Measurements from ENCODE around the gene GMPS. TPM values are rescaled to one million over a fixed set of nuclear protein-coding genes. Genes with fewer than 3 reads are reported as not detected.

GMPS gene
- polyA plus RNA-seq, 1 of the 3 experiments (the other 2 are of a cell fraction): 13.4 TPM

GRCh38 chr3:155981669-155982068 lies 111.2 kb downstream of the GMPS start:
- H3K27ac ChIP-seq (ENCODE audit: low read depth in 2 of 2, low read length in 1 of 2): no peak overlapping the region
- CTCF ChIA-PET: no interaction called here
- H3K36me3 ChIP-seq (replicated peaks in 1 of 2; ENCODE audit: control insufficient read depth in 1 of 2, insufficient read depth in 2 of 2, low read length in 1 of 2): no peaks in the 10 kb centered on the region
- no peaks in the 10 kb centered on the region for H3K4me1 ChIP-seq (ENCODE audit: control insufficient read depth in 1 of 2, insufficient read depth in 2 of 2, low read depth in 1 of 2, low read length in 1 of 2)
- H4K20me1 ChIP-seq (ENCODE audit: insufficient read depth): no peaks in the 10 kb centered on the region
- no peaks in the 10 kb centered on the region for H3F3A ChIP-seq (replicated peaks; ENCODE audit: insufficient read depth)
- H3K79me2 ChIP-seq (ENCODE audit: insufficient read depth): no peaks in the 10 kb centered on the region
- TF ChIP-seq ZBTB33 (IDR thresholded peaks at IDR 0.05; ENCODE audit: borderline replicate concordance, low read depth) (no peak), RXRA (IDR thresholded peaks at IDR 0.05; ENCODE audit: borderline replicate concordance, low read depth) (no peak), FOXM1 (IDR thresholded peaks at IDR 0.05; ENCODE audit: low read depth) (no peak), RFX5 (IDR thresholded peaks at IDR 0.05; ENCODE audit: low read length) (no peak), TCF12 (IDR thresholded peaks at IDR 0.05) (no peak), RCOR1 (IDR thresholded peaks at IDR 0.05; ENCODE audit: low read length) (no peak), TAF1 (IDR thresholded peaks at IDR 0.05; ENCODE audit: borderline replicate concordance, low read depth, low read length) (no peak), NFIC (IDR thresholded peaks at IDR 0.05; ENCODE audit: borderline replicate concordance) (no peak), FOSL2 (IDR thresholded peaks at IDR 0.05; ENCODE audit: borderline replicate concordance, low read depth) (no peak), FOXJ3 (CRISPR knock-in tag; IDR thresholded peaks at IDR 0.05) (no peak), CTCF (IDR thresholded peaks at IDR 0.05) (no peak), CHD2 (IDR thresholded peaks at IDR 0.05; ENCODE audit: low read length, partially characterized antibody) (no peak), POLR2AphosphoS5 (IDR thresholded peaks at IDR 0.05; ENCODE audit: low read depth, low read length) (no peak), ELF1 (IDR thresholded peaks at IDR 0.05) (no peak), GATA2 (CRISPR knock-in tag; IDR thresholded peaks at IDR 0.05) (no peak), USF1 (IDR thresholded peaks at IDR 0.05; ENCODE audit: borderline replicate concordance, low read depth) (no peak), SIN3A (IDR thresholded peaks at IDR 0.05; ENCODE audit: borderline replicate concordance, low read depth, low read length) (no peak), JUND (IDR thresholded peaks at IDR 0.05) (no peak), GABPA (IDR thresholded peaks at IDR 0.05; ENCODE audit: low read depth) (no peak), MAX (IDR thresholded peaks at IDR 0.05; ENCODE audit: low read depth) (no peak)
- no peaks in the 10 kb centered on the region for H3K27me3 ChIP-seq (ENCODE audit: insufficient read depth)
- no peak overlapping the region for H3K4me2 ChIP-seq
- no peak overlapping the region for H2AFZ ChIP-seq (ENCODE audit: low read depth)
- POLR2A ChIA-PET: no interaction called here
- no peaks in the 10 kb centered on the region for H3K9me2 ChIP-seq
- WGBS (ENCODE audit: low lambda C conversion rate): 52% methylated on average over 3 of the region's 3 CpGs
- no peak for DNase-seq
- no peak overlapping the region for H3K4me3 ChIP-seq (ENCODE audit: low read depth in 2 of 2, low read length in 1 of 2)
- no peaks in the 10 kb centered on the region for H3K9me3 ChIP-seq
- H3K9ac ChIP-seq: no peak overlapping the region

Measured in SK-N-SH (cell line).